HepG2 (cell line): ENCODE results near the gene CITED2. TPM values are rescaled to one million over a fixed set of nuclear protein-coding genes. Genes with fewer than 3 reads are reported as not detected.

Source experiments
- ELF1 ChIP-seq: sonication (generic); formaldehyde crosslinking; IDR thresholded peaks from 2 replicates; pipeline ENCODE4 v1.4.0; 2020; ENCODE audit warnings: missing genetic modification reagents
- HOXA3 ChIP-seq: sonication (generic); formaldehyde crosslinking; IDR thresholded peaks from 2 replicates; pipeline ENCODE4 v1.5.0; 2020; ENCODE audit warnings: missing genetic modification reagents
- KLF11 ChIP-seq: IDR thresholded peaks from 2 replicates; pipeline ENCODE4 v1.6.1; 2016; ENCODE audit warnings: missing compliant biosample characterization
- MXI1 ChIP-seq: IDR thresholded peaks from 3 replicates; pipeline ENCODE4 v1.6.1; 2012; ENCODE audit warnings: low read depth, low read length, inconsistent platforms, borderline replicate concordance
- NFE2 ChIP-seq: sonication (generic); formaldehyde crosslinking; IDR thresholded peaks from 2 replicates; pipeline ENCODE4 v1.4.0; 2020; ENCODE audit warnings: missing genetic modification reagents
- PHF8 ChIP-seq: sonication (generic); formaldehyde crosslinking; IDR thresholded peaks from 2 replicates; pipeline ENCODE4 v1.5.0; 2020; ENCODE audit warnings: missing genetic modification reagents
- RARA ChIP-seq: IDR thresholded peaks from 2 replicates; pipeline ENCODE4 v1.6.1; 2016; ENCODE audit warnings: missing genetic modification reagents, missing compliant biosample characterization
- SP2 ChIP-seq: sonication (generic); formaldehyde crosslinking; IDR thresholded peaks from 2 replicates; pipeline ENCODE4 v1.5.1; 2020; ENCODE audit warnings: mild to moderate bottlenecking, missing genetic modification reagents
- ZFP41 ChIP-seq: sonication (generic); formaldehyde crosslinking; IDR thresholded peaks from 2 replicates; pipeline ENCODE4 v1.4.0; 2020; ENCODE audit warnings: mild to moderate bottlenecking, missing genetic modification reagents, borderline replicate concordance
- ZNF34 ChIP-seq: sonication (generic); formaldehyde crosslinking; IDR thresholded peaks from 2 replicates; pipeline ENCODE4 v1.4.0; 2020; ENCODE audit warnings: mild to moderate bottlenecking, missing genetic modification reagents, borderline replicate concordance
- ZNF496 ChIP-seq: sonication (generic); formaldehyde crosslinking; IDR thresholded peaks from 2 replicates; pipeline ENCODE4 v1.8.1; 2023; ENCODE audit warnings: mild to moderate bottlenecking, moderate library complexity, missing genetic modification reagents; ENCODE audit not compliant: insufficient replicate concordance
- ZNF552 ChIP-seq: sonication (generic); formaldehyde crosslinking; IDR thresholded peaks from 2 replicates; pipeline ENCODE4 v1.9.0; 2022; ENCODE audit warnings: missing genetic modification reagents, mild to moderate bottlenecking, borderline replicate concordance
- ZNF607 ChIP-seq: sonication (generic); formaldehyde crosslinking; IDR thresholded peaks from 2 replicates; pipeline ENCODE4 v1.5.1; 2020; ENCODE audit warnings: missing genetic modification reagents, mild to moderate bottlenecking, borderline replicate concordance
- ZNF644 ChIP-seq: IDR thresholded peaks from 2 replicates; pipeline ENCODE4 v1.6.1; 2016; ENCODE audit warnings: low read depth
- ZSCAN30 ChIP-seq: sonication (generic); formaldehyde crosslinking; IDR thresholded peaks from 2 replicates; pipeline ENCODE4 v1.5.0; 2020; ENCODE audit warnings: mild to moderate bottlenecking, missing genetic modification reagents
- ZZZ3 ChIP-seq: sonication (generic); formaldehyde crosslinking; IDR thresholded peaks from 2 replicates; pipeline ENCODE4 v1.4.0; 2020; ENCODE audit warnings: missing genetic modification reagents, mild to moderate bottlenecking, borderline replicate concordance
- polyA plus RNA-seq, 8 experiments: library from polyadenylated mRNA; depleted of rRNA in 3 of 8; stranded (reverse) in 7 of 8; unstranded in 1 of 8; fragments of >200 nt; fragmentation: Illumina TruSeq in 4 of 8; extraction: Trizol in 4 of 8; gene quantifications; 2 replicates each; pipeline versions ENCODE4 v1.2.1 to v1.2.3, GENCODE V29; 2011 to 2016; ENCODE audit warnings: low read depth in 4 of 8, missing spikeins in 1 of 8, mixed read lengths in 1 of 8; ENCODE audit not compliant: insufficient read depth in 1 of 8
- total RNA-seq, 5 experiments: library from RNA; depleted of rRNA; stranded (reverse); fragments of >200 nt; fragmentation: Illumina TruSeq; extraction: Trizol; gene quantifications; 2 replicates each; pipeline ENCODE4 v1.2.3, GENCODE V29; 2016; ENCODE audit warnings: low read depth in 1 of 5
- TF ChIP-seq, protein P1 (sequence below): IDR thresholded peaks from 2 replicates; pipeline ENCODE4 v1.6.1; 2016; ENCODE audit warnings: low read depth
- TF ChIP-seq, protein P2 (sequence below): IDR thresholded peaks from 2 replicates; pipeline ENCODE4 v1.6.1; 2012; ENCODE audit warnings: inconsistent platforms
- TF ChIP-seq, protein P3 (sequence below): sonication (generic); formaldehyde crosslinking; IDR thresholded peaks from 2 replicates; pipeline ENCODE4 v1.4.0; 2020; ENCODE audit warnings: mild to moderate bottlenecking, missing genetic modification reagents
- TF ChIP-seq, protein P4 (sequence below): sonication (generic); formaldehyde crosslinking; IDR thresholded peaks from 2 replicates; pipeline ENCODE4 v1.9.0; 2021; ENCODE audit warnings: mild to moderate bottlenecking, missing genetic modification reagents
- TF ChIP-seq, protein P5 (sequence below): sonication (generic); formaldehyde crosslinking; IDR thresholded peaks from 2 replicates; pipeline ENCODE4 v1.5.1; 2020; ENCODE audit warnings: mild to moderate bottlenecking, moderate library complexity, missing genetic modification reagents

CITED2 gene
- total and polyA plus RNA-seq, 2 of the 13 experiments (the other 11 are each of a cell fraction or from before 2014, with no cell fraction given): 17.6 to 57.2 TPM

DNA sequence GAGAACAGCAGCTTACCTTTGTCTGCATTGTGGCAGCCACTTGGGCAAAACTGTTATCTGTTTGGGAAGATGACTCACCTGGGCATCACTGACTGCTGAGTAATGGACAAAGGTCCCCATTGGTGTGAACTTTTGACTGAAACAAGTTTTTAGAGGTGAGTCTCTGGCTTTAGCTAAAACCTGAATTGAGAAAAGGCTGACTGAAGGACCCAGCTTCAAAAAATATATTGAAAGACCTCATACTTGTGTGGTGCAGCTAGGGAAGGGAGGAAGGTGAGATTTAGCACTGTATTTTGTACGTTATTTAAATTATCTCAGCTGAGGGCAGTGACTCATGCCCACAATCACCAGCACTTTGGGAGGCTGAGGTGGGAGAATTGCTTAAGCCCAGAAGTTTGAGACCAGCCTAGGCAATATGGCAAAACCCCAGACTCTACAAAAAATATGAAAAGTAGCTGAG lies 4.5 kb upstream of the CITED2 start (continued):
- TF ChIP-seq, protein P1, sequence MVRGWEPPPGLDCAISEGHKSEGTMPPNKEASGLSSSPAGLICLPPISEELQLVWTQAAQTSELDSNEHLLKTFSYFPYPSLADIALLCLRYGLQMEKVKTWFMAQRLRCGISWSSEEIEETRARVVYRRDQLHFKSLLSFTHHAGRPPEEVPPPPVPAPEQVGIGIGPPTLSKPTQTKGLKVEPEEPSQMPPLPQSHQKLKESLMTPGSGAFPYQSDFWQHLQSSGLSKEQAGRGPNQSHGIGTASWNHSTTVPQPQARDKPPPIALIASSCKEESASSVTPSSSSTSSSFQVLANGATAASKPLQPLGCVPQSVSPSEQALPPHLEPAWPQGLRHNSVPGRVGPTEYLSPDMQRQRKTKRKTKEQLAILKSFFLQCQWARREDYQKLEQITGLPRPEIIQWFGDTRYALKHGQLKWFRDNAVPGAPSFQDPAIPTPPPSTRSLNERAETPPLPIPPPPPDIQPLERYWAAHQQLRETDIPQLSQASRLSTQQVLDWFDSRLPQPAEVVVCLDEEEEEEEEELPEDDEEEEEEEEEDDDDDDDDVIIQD (CRISPR knock-in tag): peak; percentile 57; the same call in 1 of the 2 replicates
- no peak for TF ChIP-seq ZNF552 (CRISPR knock-in tag)
- TF ChIP-seq RARA: peak; percentile 77
- TF ChIP-seq SP2 (CRISPR knock-in tag): no peak
- TF ChIP-seq, protein P2, sequence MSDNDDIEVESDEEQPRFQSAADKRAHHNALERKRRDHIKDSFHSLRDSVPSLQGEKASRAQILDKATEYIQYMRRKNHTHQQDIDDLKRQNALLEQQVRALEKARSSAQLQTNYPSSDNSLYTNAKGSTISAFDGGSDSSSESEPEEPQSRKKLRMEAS: no peak
- TF ChIP-seq NFE2 (CRISPR knock-in tag): no peak
- no peak for TF ChIP-seq ZNF607 (CRISPR knock-in tag)
- TF ChIP-seq, protein P3, sequence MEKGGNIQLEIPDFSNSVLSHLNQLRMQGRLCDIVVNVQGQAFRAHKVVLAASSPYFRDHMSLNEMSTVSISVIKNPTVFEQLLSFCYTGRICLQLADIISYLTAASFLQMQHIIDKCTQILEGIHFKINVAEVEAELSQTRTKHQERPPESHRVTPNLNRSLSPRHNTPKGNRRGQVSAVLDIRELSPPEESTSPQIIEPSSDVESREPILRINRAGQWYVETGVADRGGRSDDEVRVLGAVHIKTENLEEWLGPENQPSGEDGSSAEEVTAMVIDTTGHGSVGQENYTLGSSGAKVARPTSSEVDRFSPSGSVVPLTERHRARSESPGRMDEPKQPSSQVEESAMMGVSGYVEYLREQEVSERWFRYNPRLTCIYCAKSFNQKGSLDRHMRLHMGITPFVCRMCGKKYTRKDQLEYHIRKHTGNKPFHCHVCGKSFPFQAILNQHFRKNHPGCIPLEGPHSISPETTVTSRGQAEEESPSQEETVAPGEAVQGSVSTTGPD (CRISPR knock-in tag): no peak
- no peak for TF ChIP-seq PHF8 (CRISPR knock-in tag)
- TF ChIP-seq, protein P4, sequence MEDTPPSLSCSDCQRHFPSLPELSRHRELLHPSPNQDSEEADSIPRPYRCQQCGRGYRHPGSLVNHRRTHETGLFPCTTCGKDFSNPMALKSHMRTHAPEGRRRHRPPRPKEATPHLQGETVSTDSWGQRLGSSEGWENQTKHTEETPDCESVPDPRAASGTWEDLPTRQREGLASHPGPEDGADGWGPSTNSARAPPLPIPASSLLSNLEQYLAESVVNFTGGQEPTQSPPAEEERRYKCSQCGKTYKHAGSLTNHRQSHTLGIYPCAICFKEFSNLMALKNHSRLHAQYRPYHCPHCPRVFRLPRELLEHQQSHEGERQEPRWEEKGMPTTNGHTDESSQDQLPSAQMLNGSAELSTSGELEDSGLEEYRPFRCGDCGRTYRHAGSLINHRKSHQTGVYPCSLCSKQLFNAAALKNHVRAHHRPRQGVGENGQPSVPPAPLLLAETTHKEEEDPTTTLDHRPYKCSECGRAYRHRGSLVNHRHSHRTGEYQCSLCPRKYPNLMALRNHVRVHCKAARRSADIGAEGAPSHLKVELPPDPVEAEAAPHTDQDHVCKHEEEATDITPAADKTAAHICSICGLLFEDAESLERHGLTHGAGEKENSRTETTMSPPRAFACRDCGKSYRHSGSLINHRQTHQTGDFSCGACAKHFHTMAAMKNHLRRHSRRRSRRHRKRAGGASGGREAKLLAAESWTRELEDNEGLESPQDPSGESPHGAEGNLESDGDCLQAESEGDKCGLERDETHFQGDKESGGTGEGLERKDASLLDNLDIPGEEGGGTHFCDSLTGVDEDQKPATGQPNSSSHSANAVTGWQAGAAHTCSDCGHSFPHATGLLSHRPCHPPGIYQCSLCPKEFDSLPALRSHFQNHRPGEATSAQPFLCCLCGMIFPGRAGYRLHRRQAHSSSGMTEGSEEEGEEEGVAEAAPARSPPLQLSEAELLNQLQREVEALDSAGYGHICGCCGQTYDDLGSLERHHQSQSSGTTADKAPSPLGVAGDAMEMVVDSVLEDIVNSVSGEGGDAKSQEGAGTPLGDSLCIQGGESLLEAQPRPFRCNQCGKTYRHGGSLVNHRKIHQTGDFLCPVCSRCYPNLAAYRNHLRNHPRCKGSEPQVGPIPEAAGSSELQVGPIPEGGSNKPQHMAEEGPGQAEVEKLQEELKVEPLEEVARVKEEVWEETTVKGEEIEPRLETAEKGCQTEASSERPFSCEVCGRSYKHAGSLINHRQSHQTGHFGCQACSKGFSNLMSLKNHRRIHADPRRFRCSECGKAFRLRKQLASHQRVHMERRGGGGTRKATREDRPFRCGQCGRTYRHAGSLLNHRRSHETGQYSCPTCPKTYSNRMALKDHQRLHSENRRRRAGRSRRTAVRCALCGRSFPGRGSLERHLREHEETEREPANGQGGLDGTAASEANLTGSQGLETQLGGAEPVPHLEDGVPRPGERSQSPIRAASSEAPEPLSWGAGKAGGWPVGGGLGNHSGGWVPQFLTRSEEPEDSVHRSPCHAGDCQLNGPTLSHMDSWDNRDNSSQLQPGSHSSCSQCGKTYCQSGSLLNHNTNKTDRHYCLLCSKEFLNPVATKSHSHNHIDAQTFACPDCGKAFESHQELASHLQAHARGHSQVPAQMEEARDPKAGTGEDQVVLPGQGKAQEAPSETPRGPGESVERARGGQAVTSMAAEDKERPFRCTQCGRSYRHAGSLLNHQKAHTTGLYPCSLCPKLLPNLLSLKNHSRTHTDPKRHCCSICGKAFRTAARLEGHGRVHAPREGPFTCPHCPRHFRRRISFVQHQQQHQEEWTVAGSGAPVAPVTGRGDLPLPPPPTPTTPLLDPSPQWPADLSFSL (CRISPR knock-in tag): no peak
- no peak for TF ChIP-seq ZNF34
- peak; percentile 72 for TF ChIP-seq ZNF644
- TF ChIP-seq ZNF496 (CRISPR knock-in tag): no peak
- TF ChIP-seq, protein P5, sequence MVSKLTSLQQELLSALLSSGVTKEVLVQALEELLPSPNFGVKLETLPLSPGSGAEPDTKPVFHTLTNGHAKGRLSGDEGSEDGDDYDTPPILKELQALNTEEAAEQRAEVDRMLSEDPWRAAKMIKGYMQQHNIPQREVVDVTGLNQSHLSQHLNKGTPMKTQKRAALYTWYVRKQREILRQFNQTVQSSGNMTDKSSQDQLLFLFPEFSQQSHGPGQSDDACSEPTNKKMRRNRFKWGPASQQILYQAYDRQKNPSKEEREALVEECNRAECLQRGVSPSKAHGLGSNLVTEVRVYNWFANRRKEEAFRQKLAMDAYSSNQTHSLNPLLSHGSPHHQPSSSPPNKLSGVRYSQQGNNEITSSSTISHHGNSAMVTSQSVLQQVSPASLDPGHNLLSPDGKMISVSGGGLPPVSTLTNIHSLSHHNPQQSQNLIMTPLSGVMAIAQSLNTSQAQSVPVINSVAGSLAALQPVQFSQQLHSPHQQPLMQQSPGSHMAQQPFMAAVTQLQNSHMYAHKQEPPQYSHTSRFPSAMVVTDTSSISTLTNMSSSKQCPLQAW: peak; percentile 26; the same call in 1 of the 2 replicates
- no peak for TF ChIP-seq MXI1
- no peak for TF ChIP-seq ZFP41 (CRISPR knock-in tag)
- TF ChIP-seq ZZZ3 (CRISPR knock-in tag): no peak
- TF ChIP-seq ZSCAN30 (CRISPR knock-in tag): no peak
- TF ChIP-seq HOXA3 (CRISPR knock-in tag): no peak
- no peak for TF ChIP-seq KLF11
- TF ChIP-seq ELF1 (CRISPR knock-in tag): no peak
